Loucy (cell line): ENCODE results near the gene ACCS.

Experiments
- H2AFZ ChIP-seq: fragments of 200-600 bp; sonication (generic); 2 replicates; pipeline ENCODE4 v1.6.0; 2016; ENCODE audit warnings: antibody characterized with exemption, mild to moderate bottlenecking, low read length, moderate library complexity
- H3F3A ChIP-seq: fragments of 200-600 bp; 2 replicates; pipeline ENCODE4 v1.6.0; 2016; ENCODE audit warnings: antibody characterized with exemption, low read depth, mild to moderate bottlenecking
- H3K27me3 ChIP-seq: fragments of 200-600 bp; sonication (generic); 2 replicates; pipeline ENCODE4 v1.6.1; 2014; ENCODE audit warnings: low read length, mild to moderate bottlenecking; ENCODE audit not compliant: insufficient read depth, poor library complexity, severe bottlenecking
- H3K36me3 ChIP-seq: fragments of 200-600 bp; sonication (generic); 2 replicates; pipeline ENCODE4 v1.6.1; 2016; ENCODE audit warnings: low read length; ENCODE audit not compliant: insufficient read depth
- H3K4me1 ChIP-seq: fragments of 200-600 bp; sonication (generic); 2 replicates; pipeline ENCODE4 v1.5.1; 2014; ENCODE audit warnings: low read length, mild to moderate bottlenecking; ENCODE audit not compliant: insufficient read depth, poor library complexity, severe bottlenecking
- H3K4me2 ChIP-seq: fragments of 200-600 bp; sonication (generic); 2 replicates; pipeline ENCODE4 v1.6.0; 2014; ENCODE audit warnings: antibody characterized with exemption, low read length, low read depth, mild to moderate bottlenecking; ENCODE audit not compliant: poor library complexity, severe bottlenecking
- H3K4me3 ChIP-seq: fragments of 200-600 bp; sonication (generic); 2 replicates; pipeline ENCODE4 v1.5.1; 2014; ENCODE audit warnings: low read length, mild to moderate bottlenecking, mixed read lengths; ENCODE audit not compliant: poor library complexity, severe bottlenecking
- H3K79me2 ChIP-seq: fragments of 200-600 bp; sonication (generic); 2 replicates; pipeline ENCODE4 v1.6.1; 2014; ENCODE audit warnings: low read length; ENCODE audit not compliant: insufficient read depth
- H3K9ac ChIP-seq: fragments of 200-600 bp; sonication (generic); 2 replicates; pipeline ENCODE4 v1.6.0; 2014; ENCODE audit warnings: mild to moderate bottlenecking, low read depth, low read length, moderate library complexity; ENCODE audit not compliant: poor library complexity, severe bottlenecking
- H3K9me2 ChIP-seq: fragments of 200-600 bp; sonication (generic); replicated peaks from 2 replicates; pipeline ENCODE4 v1.6.1; 2016; ENCODE audit warnings: low read depth, low read length, mixed read lengths
- H3K9me3 ChIP-seq: fragments of 200-600 bp; sonication (generic); 2 replicates; pipeline ENCODE4 v1.6.1; 2014; ENCODE audit warnings: mild to moderate bottlenecking, antibody characterized with exemption, low read length, low read depth; ENCODE audit not compliant: insufficient read depth
- H4K20me1 ChIP-seq: fragments of 200-600 bp; sonication (generic); 2 replicates; pipeline ENCODE4 v1.6.0; 2014; ENCODE audit warnings: antibody characterized with exemption, low read length, mild to moderate bottlenecking; ENCODE audit not compliant: insufficient read depth, poor library complexity, severe bottlenecking
- CTCF ChIP-seq: fragments of 200-600 bp; sonication (generic); conservative IDR thresholded peaks from 2 replicates; pipeline ENCODE4 v1.5.1; 2014; ENCODE audit warnings: mild to moderate bottlenecking, antibody characterized with exemption, low read length
- EZH2phosphoT487 ChIP-seq: fragments of 200-600 bp; IDR thresholded peaks from 2 replicates; pipeline ENCODE4 v1.6.1; 2018; ENCODE audit warnings: antibody characterized with exemption, mild to moderate bottlenecking, moderate library complexity, borderline replicate concordance

Gene ACCS

GRCh38 chr11:44037658-44037998 is 28.4 kb upstream of the ACCS start:
- no peak overlapping the region for H3K4me3 ChIP-seq

GRCh38 chr11:44043157-44043556 is 22.9 kb upstream of the ACCS start:
- no peaks in the 10 kb centered on the region for H4K20me1 ChIP-seq
- H3K9ac ChIP-seq, result no peak overlapping the region

More at GRCh38 chr11:44037658-44037998, 28.4 kb upstream of the ACCS start:
- H4K20me1 ChIP-seq, result no peaks in the 10 kb centered on the region
- H3K79me2 ChIP-seq, result no peaks in the 10 kb centered on the region
- no peaks in the 10 kb centered on the region for H3K9me2 ChIP-seq
- H3K4me2 ChIP-seq, result no peak overlapping the region
- no peaks in the 10 kb centered on the region for H3F3A ChIP-seq
- H3K4me1 ChIP-seq, result no peaks in the 10 kb centered on the region
- TF ChIP-seq EZH2phosphoT487, result no peak
- TF ChIP-seq CTCF, result 0 out of 2 replicates have a peak, but pooled peaks have one; percentile 5
- no peaks in the 10 kb centered on the region for H3K27me3 ChIP-seq
- H3K9ac ChIP-seq, result no peak overlapping the region
- H3K36me3 ChIP-seq, result no peaks in the 10 kb centered on the region
- no peak overlapping the region for H2AFZ ChIP-seq
- H3K9me3 ChIP-seq, result peaks cover 7% of the 10 kb centered on the region; the same call in 1 of the 2 replicates

GRCh38 chr11:44046182-44046581 is 19.9 kb upstream of the ACCS start:
- Histone ChIP-seq H3K4me3 (no peak overlapping the region), H4K20me1 (no peaks in the 10 kb centered on the region), H2AFZ (no peak overlapping the region), H3K4me2 (no peak overlapping the region), H3K9me3 (peaks cover 3% of the 10 kb centered on the region; the same call in 1 of the 2 replicates), H3F3A (no peaks in the 10 kb centered on the region), H3K27me3 (no peaks in the 10 kb centered on the region), H3K36me3 (no peaks in the 10 kb centered on the region), H3K9ac (no peak overlapping the region), H3K4me1 (no peaks in the 10 kb centered on the region), H3K9me2 (no peaks in the 10 kb centered on the region), H3K79me2 (no peaks in the 10 kb centered on the region)
- TF ChIP-seq EZH2phosphoT487 (no peak), CTCF (no peak)

More at GRCh38 chr11:44043157-44043556, 22.9 kb upstream of the ACCS start:
- Histone ChIP-seq H3K9me3 (peaks cover 7% of the 10 kb centered on the region; the same call in 1 of the 2 replicates), H3K9me2 (no peaks in the 10 kb centered on the region), H2AFZ (no peak overlapping the region), H3K27me3 (no peaks in the 10 kb centered on the region), H3K36me3 (no peaks in the 10 kb centered on the region), H3F3A (no peaks in the 10 kb centered on the region), H3K4me1 (no peaks in the 10 kb centered on the region), H3K4me3 (no peak overlapping the region), H3K4me2 (no peak overlapping the region), H3K79me2 (no peaks in the 10 kb centered on the region)
- TF ChIP-seq CTCF (no peak), EZH2phosphoT487 (no peak)
